Measurements from ENCODE around the gene SORCS3. TPM values are rescaled to one million over a fixed set of nuclear protein-coding genes. Genes with fewer than 3 reads are reported as not detected.

Gene SORCS3
- total RNA-seq, 1 experiment from 2014 or later = 0.94 TPM

GRCh38 chr10:105239311-105240219 lies 598.5 kb downstream of the SORCS3 start (continued):
- no peak for TF ChIP-seq ARID4B (CRISPR knock-in tag; IDR thresholded peaks at IDR 0.05; ENCODE audit: borderline replicate concordance)
- TF ChIP-seq SOX15 (CRISPR knock-in tag; IDR thresholded peaks at IDR 0.05) = no peak

DNA sequence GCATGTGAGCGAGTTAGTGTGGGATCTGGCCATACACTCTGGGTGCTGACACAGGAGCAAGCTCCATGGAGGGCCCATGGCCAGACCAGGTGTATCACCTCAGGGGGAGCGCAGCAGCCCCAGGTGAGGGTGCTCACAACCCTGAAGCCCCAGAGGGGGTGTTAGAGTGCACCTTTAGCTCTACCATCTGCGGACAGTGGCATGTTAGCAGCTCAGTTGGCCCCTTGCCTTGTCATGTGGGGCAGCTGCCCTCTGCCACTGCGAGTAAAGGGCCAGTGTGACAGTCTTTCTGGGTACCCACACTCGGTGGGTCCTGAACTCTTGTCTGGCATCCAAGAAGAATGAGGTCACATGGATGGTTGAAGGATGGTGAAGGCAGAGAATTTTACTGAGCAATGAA lies 600.2 kb downstream of the SORCS3 start:
- Mint-ChIP-seq H3K27ac (no peak overlapping the region), H3K4me3 (no peak overlapping the region), H3K36me3 (no peaks in the 10 kb centered on the region), H3K27me3 (ENCODE audit: low read depth) (no peaks in the 10 kb centered on the region), H3K4me1 (no peaks in the 10 kb centered on the region), H3K9me3 (no peaks in the 10 kb centered on the region)
- DNase-seq (ENCODE audit: low spot score) = no peak
- TF ChIP-seq, protein P1, sequence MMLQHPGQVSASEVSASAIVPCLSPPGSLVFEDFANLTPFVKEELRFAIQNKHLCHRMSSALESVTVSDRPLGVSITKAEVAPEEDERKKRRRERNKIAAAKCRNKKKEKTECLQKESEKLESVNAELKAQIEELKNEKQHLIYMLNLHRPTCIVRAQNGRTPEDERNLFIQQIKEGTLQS (CRISPR knock-in tag; conservative IDR thresholded peaks at IDR 0.05) = no peak
- TF ChIP-seq ZNF317 (CRISPR knock-in tag; IDR thresholded peaks at IDR 0.05; ENCODE audit: borderline replicate concordance, low read depth) (no peak), NR1H2 (CRISPR knock-in tag; IDR thresholded peaks at IDR 0.05) (no peak), TCF7 (CRISPR knock-in tag; IDR thresholded peaks at IDR 0.05; ENCODE audit: low read depth) (no peak), MXD4 (CRISPR knock-in tag; IDR thresholded peaks at IDR 0.05; ENCODE audit: borderline replicate concordance) (no peak), ESRRA (CRISPR knock-in tag; IDR thresholded peaks at IDR 0.05; ENCODE audit: borderline replicate concordance) (no peak), TEAD4 (CRISPR knock-in tag; IDR thresholded peaks at IDR 0.05) (no peak), HMGA2 (CRISPR knock-in tag; IDR thresholded peaks at IDR 0.05) (no peak), ZNF423 (CRISPR knock-in tag; IDR thresholded peaks at IDR 0.05) (no peak), ATF6 (CRISPR knock-in tag; IDR thresholded peaks at IDR 0.05) (no peak)
- no peak for ATAC-seq
- ChIA-PET CTCF (no interaction called here), POLR2A (no interaction called here)

DNA sequence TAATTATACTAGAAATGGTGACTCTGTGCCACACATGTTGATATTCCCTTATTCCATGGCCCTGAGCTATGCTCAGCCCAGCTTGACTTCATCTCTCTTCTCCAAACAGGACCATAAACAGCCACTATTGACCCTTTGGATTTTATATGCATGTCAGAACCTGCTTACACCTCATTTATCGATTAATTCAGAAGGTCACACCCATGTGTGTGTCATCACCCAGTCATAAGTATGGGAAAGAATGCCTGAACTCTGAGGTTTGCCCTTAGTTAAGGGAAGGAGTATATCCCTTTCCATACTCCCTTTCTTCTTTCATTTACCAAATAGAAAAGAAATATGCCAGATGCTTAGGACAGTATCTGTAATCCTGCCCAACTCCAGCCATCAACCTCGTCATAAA lies 602.3 kb downstream of the SORCS3 start:
- no peak for DNase-seq (ENCODE audit: low spot score)
- H3K4me3 Mint-ChIP-seq = no peak overlapping the region
- ATAC-seq = no peak

More for the DNA sequence above, 602.3 kb downstream of the SORCS3 start:
- no peaks in the 10 kb centered on the region for H3K27me3 Mint-ChIP-seq (ENCODE audit: low read depth)
- H3K4me1 Mint-ChIP-seq = no peaks in the 10 kb centered on the region
- H3K27ac Mint-ChIP-seq = no peak overlapping the region
- H3K9me3 Mint-ChIP-seq = no peaks in the 10 kb centered on the region; the same call in 1 of the 2 replicates
- TF ChIP-seq TP53 (CRISPR knock-in tag; IDR thresholded peaks at IDR 0.05) = no peak
- no peak for TF ChIP-seq CTCF (IDR thresholded peaks at IDR 0.05)
- TF ChIP-seq, protein P1 (CRISPR knock-in tag; conservative IDR thresholded peaks at IDR 0.05) = no peak
- no peak for TF ChIP-seq CREB1 (CRISPR knock-in tag; IDR thresholded peaks at IDR 0.05)
- POLR2A ChIA-PET = no interaction called here
- no peaks in the 10 kb centered on the region for H3K36me3 Mint-ChIP-seq
- CTCF ChIA-PET = no interaction called here

All from WTC11 (cell line).